ENCODE results near the gene ASMTL. TPM values are rescaled to one million over a fixed set of nuclear protein-coding genes. Genes with fewer than 3 reads are reported as not detected.

Gene ASMTL
- total RNA-seq, 2 donors from 2014 or later: 46.7 to 80.9 TPM

- TF ChIP-seq CTCF (conservative IDR thresholded peaks at IDR 0.05): no peak
- no peak overlapping the region for H3K27ac Mint-ChIP-seq
- no peak overlapping the region for H3K4me3 Mint-ChIP-seq
- peaks cover 38% of the 10 kb centered on the region for H3K9me3 Mint-ChIP-seq
- Histone ChIP-seq H3K27me3 (ENCODE audit: control insufficient read depth, insufficient read depth, low read length, poor library complexity, severe bottlenecking) (no peaks in the 10 kb centered on the region), H3K9ac (ENCODE audit: extremely low read depth, low read length, poor library complexity, severe bottlenecking) (no peak overlapping the region), H3K4me3 (ENCODE audit: low read length) (no peak overlapping the region), H3K4me1 (ENCODE audit: control insufficient read depth, insufficient read depth, low read length) (no peaks in the 10 kb centered on the region), H3K27ac (ENCODE audit: low read depth, low read length) (no peak overlapping the region), H3K36me3 (ENCODE audit: control insufficient read depth, insufficient read depth, low read length) (peaks cover 56% of the 10 kb centered on the region), H3K9me3 (ENCODE audit: control insufficient read depth, low read length) (peaks cover 35% of the 10 kb centered on the region)
- no peaks in the 10 kb centered on the region for H3K27me3 Mint-ChIP-seq (ENCODE audit: insufficient read depth)
- WGBS, 2 experiments (ENCODE audit: insufficient coverage in 1 of 2, insufficient read length in 1 of 2): 97 to 98% methylated on average over 15 to 19 of the region's 19 CpGs
- DNase-seq: no peak
- H3K36me3 Mint-ChIP-seq (ENCODE audit: low read depth): peaks cover 71% of the 10 kb centered on the region
- H3K4me1 Mint-ChIP-seq: peaks cover 12% of the 10 kb centered on the region
Observed at GRCh38 chrX:1421433-1422134, 31.1 kb downstream of the ASMTL start.

- 85 to 100% methylated on average over 4 to 13 of the region's 14 CpGs for WGBS, 2 experiments (ENCODE audit: insufficient coverage in 1 of 2, insufficient read length in 1 of 2)
- Histone ChIP-seq H3K36me3 (ENCODE audit: control insufficient read depth, insufficient read depth, low read length) (peaks cover 60% of the 10 kb centered on the region), H3K27ac (ENCODE audit: low read depth, low read length) (no peak overlapping the region), H3K4me1 (ENCODE audit: control insufficient read depth, insufficient read depth, low read length) (no peaks in the 10 kb centered on the region), H3K27me3 (ENCODE audit: control insufficient read depth, insufficient read depth, low read length, poor library complexity, severe bottlenecking) (no peaks in the 10 kb centered on the region), H3K9me3 (ENCODE audit: control insufficient read depth, low read length) (peaks cover 35% of the 10 kb centered on the region), H3K4me3 (ENCODE audit: low read length) (no peak overlapping the region), H3K9ac (ENCODE audit: extremely low read depth, low read length, poor library complexity, severe bottlenecking) (no peak overlapping the region)
- Mint-ChIP-seq H3K4me3 (no peak overlapping the region), H3K36me3 (ENCODE audit: low read depth) (peaks cover 60% of the 10 kb centered on the region), H3K27ac (peak overlapping the region; percentile 24), H3K4me1 (peaks cover 12% of the 10 kb centered on the region), H3K27me3 (ENCODE audit: insufficient read depth) (no peaks in the 10 kb centered on the region), H3K9me3 (peaks cover 38% of the 10 kb centered on the region)
- TF ChIP-seq CTCF (conservative IDR thresholded peaks at IDR 0.05): no peak
- no peak for DNase-seq
Observed at GRCh38 chrX:1420371-1420770, 32.3 kb downstream of the ASMTL start.

GRCh38 chrX:1419545-1420355 lies 33.0 kb downstream of the ASMTL start:
- Mint-ChIP-seq H3K27ac (peak overlapping the region; percentile 27), H3K4me3 (no peak overlapping the region), H3K27me3 (ENCODE audit: insufficient read depth) (no peaks in the 10 kb centered on the region), H3K36me3 (ENCODE audit: low read depth) (peaks cover 58% of the 10 kb centered on the region), H3K9me3 (peaks cover 35% of the 10 kb centered on the region), H3K4me1 (peaks cover 12% of the 10 kb centered on the region)
- 87% methylated on average over 18 to 19 of the region's 19 CpGs for WGBS, 2 experiments (ENCODE audit: insufficient coverage in 1 of 2, insufficient read length in 1 of 2)
- no peak for TF ChIP-seq CTCF (conservative IDR thresholded peaks at IDR 0.05)
- no peak for DNase-seq
- no peak overlapping the region for H3K27ac ChIP-seq (ENCODE audit: low read depth, low read length)
- H3K9ac ChIP-seq (ENCODE audit: extremely low read depth, low read length, poor library complexity, severe bottlenecking): no peak overlapping the region
- H3K36me3 ChIP-seq (ENCODE audit: control insufficient read depth, insufficient read depth, low read length): peaks cover 54% of the 10 kb centered on the region
- H3K4me3 ChIP-seq (ENCODE audit: low read length): no peak overlapping the region
- H3K27me3 ChIP-seq (ENCODE audit: control insufficient read depth, insufficient read depth, low read length, poor library complexity, severe bottlenecking): no peaks in the 10 kb centered on the region
- H3K9me3 ChIP-seq (ENCODE audit: control insufficient read depth, low read length): peaks cover 35% of the 10 kb centered on the region
- H3K4me1 ChIP-seq (ENCODE audit: control insufficient read depth, insufficient read depth, low read length): no peaks in the 10 kb centered on the region
